GM12801 (cell line): ENCODE results near the gene SELENOO.

Experiments used
- TF ChIP-seq, protein P1 (sequence below): IDR thresholded peaks from one replicate; pipeline ENCODE4 v1.5.1; 2011; ENCODE audit warnings: control low read depth; ENCODE audit not compliant: insufficient read length; ENCODE audit errors: extremely low read depth

Gene SELENOO

GRCh38 chr22:50242406-50242949 is 41.7 kb downstream of the SELENOO start:
- TF ChIP-seq, protein P1, sequence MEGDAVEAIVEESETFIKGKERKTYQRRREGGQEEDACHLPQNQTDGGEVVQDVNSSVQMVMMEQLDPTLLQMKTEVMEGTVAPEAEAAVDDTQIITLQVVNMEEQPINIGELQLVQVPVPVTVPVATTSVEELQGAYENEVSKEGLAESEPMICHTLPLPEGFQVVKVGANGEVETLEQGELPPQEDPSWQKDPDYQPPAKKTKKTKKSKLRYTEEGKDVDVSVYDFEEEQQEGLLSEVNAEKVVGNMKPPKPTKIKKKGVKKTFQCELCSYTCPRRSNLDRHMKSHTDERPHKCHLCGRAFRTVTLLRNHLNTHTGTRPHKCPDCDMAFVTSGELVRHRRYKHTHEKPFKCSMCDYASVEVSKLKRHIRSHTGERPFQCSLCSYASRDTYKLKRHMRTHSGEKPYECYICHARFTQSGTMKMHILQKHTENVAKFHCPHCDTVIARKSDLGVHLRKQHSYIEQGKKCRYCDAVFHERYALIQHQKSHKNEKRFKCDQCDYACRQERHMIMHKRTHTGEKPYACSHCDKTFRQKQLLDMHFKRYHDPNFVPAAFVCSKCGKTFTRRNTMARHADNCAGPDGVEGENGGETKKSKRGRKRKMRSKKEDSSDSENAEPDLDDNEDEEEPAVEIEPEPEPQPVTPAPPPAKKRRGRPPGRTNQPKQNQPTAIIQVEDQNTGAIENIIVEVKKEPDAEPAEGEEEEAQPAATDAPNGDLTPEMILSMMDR: no peak

GRCh38 chr22:50243685-50244419 is 43.0 kb downstream of the SELENOO start:
- TF ChIP-seq, protein P1: no peak

- TF ChIP-seq, protein P1: no peak
Observed at GRCh38 chr22:50244420-50245213, 43.8 kb downstream of the SELENOO start, which contains the start of gene TUBGCP6. TSS of gene TUBGCP6 (minus strand) at chr22:50245023. CDS start at chr22:50244459, 564 bp downstream.

DNA sequence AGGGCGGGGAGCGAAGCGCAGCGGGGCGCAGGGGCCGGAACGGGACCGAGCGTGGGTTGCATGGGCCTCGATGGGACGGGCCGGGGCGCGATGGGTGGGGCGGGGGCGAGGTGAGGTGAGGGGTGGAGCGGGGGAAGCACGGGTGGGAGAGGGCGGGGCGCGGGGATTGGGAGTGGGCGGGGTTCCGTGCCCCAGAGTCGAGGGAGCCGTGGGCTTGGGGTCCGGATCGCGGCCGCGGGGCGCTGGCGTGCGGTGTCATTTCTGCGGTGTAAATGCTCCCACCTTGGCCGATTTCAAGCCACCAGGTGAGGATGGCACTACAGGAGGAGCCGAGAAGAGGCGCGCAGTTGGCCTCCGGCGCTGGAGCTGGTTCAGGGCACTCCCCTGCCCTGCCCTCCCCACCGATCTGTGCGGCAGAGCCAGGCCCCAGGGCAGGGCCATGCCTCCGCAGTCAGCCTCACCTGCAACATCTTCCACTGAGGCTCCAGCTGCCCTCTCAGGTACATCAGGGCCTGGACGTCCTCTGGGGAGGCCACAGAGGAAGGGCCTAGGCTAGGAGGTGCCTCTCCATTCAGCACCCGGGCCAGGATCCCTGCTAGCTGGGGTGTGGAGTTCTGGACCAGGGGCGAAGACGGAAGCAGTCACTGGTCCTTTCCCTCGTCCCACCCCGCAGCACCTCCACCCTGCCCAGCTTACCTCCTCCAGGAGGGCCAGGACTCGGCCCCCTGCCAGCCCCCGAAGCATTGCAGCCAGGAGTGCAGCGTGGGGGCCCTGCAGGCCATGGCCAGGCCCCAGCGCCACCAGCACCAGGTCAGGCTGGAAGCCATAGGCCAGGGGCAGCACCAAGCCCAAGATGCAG is 44.6 kb downstream of the SELENOO start:
- TF ChIP-seq, protein P1: no peak

DNA sequence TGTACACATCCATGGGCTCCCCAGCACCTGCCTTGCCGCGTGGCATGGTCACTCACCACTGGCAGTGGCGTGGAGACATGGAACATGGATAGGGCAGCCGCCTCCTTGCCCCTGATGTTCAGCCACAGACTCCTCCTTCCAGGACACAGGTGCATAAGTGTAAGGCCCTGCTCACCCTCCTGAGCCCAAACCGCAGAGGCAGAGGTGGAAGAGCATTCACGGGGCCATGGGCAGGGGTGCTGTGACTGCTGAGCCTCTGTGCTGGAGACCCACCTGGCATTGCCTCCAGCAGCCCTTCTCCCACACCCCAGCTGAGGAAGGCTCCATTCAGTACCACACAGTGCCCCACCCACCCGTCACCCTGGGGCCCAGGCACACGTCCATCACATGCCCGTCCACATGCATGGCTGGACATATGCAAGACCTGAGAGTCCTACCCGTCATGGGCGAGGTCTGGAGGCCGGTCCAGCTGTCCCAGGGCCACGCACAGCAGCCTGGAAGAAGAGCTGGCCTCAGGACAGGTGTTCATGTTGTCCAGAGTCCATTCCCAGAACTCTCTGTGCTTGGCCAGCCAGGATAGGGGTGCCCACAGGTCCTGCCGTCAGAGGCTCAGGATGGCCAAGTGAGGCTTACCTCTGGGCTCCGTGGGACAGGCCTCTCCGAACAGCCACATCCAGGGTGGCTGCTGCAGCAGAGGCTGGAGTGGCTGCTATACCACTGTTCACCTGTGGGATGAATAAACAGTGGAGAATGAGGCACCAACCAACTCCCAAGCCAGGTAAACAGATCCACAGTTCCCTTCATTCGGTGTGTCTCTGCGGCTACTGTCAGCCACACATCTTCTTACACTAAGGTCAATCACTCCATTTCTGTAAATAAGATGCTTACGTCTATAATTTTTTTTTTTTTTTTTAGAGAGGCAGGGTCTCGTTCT is 45.7 kb downstream of the SELENOO start:
- TF ChIP-seq, protein P1: no peak

- TF ChIP-seq, protein P1: no peak
Observed at GRCh38 chr22:50247748-50248147, 46.9 kb downstream of the SELENOO start.
